ENCODE data around the gene EIF1AX.

The EIF1AX gene

DNA sequence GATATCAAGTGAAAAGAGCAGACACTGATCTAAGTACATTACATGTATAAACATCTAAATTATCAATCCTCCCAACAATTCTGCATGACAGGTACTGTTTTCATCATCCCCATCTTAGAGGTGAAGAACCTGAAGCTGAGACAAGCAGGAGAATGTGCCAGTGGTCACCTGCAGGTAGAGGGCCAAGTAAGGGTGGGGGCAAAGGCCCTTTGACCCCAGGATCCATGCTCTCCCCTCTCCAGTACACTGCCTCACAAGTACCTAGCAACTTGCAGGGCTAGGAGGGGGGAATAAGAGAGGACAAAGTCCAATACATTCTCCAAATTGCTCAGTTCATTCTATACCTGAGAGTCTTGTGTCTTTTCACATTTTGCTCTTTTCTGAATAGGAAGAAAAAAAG lies 16.7 kb downstream of the EIF1AX start:
- no peak for DNase-seq

DNA sequence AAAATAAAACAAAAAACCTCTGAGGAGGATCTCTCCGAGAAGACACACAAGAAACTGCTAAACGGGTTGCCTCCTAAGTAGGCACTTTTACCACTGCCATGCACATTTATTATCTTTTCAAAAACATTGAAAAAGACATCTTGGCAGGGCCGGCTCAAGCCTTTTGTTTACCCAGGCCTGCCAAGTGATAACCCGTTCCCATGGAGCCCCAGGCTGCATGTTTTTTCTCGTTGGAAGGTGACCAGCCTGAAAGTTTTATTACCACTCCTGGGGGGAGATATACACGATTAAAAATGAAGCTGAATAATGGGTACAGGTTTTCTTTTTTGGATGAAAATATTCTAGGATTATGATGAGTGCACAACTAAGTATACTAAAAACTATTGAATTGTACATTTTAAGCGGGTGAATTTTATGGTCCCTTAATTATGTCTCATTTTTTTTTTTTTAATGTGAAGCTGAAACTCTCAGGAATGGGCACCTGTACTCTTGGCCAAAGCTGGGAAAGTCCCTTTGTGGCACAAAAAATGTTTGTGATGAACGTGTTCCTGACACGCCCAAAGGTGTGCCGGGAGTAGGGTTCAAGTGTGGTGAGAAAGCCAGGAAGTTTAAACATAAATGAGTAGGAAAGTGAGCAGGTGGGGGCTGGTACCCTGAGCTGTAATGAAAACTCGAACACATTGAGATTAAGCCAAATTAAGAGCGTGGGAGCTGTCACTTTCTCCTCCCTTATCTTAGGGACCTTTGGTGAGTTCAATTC lies 23.4 kb downstream of the EIF1AX start:
- no peak for DNase-seq

DNA sequence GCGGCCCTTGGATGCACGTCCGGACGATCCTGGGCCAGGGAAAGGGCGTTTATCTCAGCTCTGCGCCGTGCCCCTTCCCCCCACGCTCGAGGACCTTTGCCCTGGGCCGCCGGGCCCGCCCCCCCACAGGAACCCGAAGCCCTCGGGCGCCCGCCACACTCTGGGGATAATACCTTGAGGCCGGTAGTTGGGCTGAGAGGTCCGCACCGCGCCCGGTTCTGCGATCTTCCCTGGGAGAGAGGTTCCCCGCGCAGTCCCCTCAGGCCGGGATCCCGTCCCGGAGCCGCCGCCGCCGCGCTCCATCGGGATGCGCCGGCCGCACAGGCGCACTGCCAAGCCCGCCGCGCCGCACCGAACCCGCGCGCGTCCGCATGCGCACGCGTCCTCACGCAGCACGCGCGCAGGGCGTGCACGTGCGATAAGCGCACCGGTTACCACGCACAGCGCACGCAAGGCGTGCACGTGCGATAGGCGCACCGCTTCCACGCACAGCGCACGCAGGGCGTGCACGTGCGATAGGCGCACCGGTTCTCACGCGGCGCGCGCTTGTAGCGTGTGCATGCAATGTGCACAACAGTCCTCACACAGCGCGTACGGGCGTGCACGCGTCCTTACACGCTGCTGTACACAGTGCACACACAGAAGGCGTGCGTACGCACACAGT lies 24.9 kb downstream of the EIF1AX start, which contains the start of gene MAP7D2:
Gene MAP7D2 (minus strand): TSS at position 331 of the 664 bp plus-strand sequence. CDS start 28 bp downstream, at position 303.
- DNase-seq, result no peak

DNA sequence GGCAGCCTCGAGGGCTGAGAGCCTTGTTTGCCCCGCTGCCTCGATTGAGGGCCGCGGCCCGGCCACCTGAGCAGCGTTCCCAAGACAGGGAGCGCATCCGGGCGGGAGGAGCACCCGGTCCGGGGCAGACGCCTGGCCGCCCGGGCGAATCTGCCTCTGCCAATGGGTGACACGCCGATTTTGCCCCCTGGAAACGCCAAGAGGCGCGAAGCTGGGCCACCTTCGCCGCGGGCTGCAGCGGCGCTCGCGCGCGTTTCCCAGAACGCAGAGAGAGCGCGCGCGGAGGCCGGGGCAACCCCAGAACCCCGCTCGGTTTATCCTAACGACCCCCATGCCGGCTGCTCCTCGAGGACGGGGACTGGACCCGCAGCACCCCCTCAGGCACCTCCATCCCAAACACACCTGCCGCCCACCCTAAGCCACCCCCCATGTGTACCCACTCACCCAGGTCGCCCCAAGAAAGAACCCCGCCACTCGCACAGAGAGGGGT lies 25.5 kb downstream of the EIF1AX start:
- DNase-seq, result no peak

DNA sequence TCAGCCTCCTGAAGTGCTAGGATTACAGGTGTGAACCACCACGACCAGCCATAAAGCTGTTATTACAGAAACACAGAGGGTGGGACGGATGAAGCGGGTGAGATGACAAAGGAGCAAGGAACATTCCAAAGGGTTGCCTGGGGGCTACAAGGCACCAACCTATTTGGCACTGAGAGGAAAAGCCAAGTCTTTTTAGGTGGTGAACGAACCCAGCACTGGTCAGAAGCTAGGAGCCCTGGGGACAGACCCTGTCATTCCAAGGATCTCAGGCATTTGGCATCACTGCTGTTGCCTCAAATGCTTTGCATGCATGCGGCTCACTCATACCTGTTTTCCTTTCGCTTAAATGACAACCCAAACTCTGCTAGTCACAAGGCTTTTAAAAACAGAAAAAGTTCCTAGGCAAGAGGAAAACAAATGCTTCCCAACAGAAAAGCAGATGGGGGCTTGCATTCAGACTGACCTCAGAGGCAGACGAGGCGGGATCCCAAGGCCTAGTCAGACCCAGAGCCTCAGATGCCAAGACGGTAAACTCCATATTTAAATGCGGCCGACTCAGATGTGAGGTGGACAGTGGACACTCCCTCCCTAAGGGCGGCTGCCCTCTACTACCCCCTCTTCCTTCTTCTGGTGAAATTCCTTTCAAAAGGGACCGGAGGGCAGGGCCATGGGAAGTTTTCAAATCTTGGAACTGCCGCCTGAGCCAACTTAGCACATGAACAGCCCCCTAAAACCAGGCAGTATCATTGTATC lies 29.4 kb downstream of the EIF1AX start:
- DNase-seq, result no peak

DNA sequence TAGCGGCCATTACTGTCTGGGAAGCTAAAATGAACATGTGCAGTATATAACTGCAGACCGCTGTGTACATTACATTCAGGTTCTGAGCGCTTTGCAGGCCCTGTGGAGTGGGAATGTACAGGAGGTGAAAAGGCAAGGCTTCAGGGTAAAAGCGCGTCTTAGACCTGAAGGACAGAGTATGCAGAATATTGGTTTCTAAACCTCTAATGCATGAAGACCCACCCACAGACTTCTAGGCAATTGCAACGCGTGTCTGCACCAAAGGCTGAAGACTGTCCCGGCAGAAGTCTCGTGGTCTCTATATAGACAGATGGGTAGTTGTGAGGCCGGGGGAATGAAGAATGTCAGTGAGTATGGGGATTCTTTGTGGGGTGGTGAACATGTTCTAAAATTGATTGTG lies 30.4 kb downstream of the EIF1AX start:
- DNase-seq, result no peak

DNA sequence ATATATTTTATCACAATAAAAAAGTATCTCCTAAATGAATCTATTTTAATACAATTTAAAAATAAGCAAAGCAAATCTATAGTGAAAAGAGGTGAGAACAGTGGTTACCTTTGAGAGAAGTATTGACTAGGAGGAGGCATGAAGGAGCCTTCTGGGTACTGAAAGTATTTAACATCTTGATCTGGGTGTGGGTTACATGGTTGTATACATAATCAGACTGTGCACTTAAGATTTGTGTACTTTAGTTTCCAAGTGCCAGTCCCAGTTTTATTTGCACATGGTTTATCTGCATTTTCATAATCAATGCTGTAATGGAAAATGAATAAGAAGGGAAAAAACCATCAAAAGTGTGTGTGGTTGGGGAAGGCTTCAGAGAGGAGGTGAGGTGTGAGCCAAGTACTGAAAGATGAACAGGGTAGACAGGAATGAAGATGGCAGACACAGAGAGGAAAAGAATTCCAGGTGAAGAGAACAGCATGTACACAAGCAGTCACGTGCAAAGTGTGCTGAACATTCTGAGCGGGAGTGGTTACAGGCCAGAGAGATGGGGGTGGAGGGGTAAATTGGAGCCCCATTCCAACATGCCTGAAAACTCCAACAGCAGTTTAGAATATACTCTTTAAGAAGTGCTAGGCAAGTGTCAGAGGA lies 39.6 kb downstream of the EIF1AX start:
- no peak for DNase-seq

DNA sequence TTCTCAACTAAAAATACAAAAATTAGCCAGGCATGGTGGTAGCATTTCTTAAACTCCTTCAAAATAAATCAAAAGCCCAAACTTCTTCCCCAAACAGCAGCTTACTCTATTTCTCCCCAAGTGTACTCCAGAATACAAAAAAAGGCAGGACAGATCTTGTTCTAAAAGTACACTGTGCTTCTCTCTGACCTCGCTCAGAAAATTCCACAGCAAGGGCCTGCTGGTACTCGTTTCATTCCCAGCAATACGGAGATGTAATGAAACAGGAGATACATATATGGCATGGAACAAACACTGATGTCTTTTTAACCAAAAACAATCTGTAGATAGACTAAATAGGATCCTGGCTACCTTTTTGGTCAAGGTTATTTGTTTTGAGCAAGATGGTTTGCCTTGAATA lies 50.1 kb downstream of the EIF1AX start:
- DNase-seq, result no peak

DNA sequence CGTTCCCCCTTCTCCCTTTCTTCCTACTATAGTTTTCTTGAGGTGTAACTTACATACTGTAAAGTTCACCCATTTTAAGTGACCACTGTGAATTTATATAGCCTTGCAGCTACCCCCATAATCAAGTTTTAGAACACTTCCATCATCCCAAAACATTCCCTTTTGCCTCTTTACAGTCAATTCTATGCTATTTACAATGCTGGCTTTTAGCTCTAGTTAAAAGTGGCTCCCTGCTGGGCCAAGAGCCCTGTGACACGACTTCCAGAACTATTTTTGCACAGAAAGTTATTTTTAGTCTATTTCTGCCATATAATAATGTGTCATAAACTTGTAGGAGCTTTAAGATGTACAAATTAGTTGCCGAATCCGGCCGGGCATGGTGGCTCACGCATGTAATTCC lies 51.8 kb downstream of the EIF1AX start:
- DNase-seq, result no peak

DNA sequence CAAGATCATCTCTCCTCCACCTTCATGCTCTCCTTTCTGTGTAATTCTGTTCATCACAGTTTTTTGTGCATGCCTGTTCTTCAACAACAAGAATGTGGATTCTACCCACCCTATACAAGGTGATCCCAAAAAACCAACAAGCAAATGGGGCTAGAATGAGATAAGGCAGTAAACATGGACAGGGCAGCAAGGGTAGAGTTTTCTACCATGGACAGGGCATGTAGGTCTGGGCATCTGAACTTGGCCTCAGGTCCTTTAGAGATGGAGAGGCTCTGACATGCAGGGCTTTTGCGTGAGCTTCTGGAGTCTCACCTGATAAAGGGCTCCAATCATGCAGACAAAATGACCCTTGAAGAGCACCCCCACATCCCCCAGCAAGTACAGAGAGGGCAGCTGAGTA lies 61.4 kb downstream of the EIF1AX start:
- no peak for DNase-seq
